Stimulated activated CD8-positive, alpha-beta memory T cell treated with anti-CD3 and anti-CD28 coated beads, Interleukin-7, amount 100 ng/mL, for 1 hour (primary cell): ENCODE measurements around the gene COL8A1.
"Not testable (repeated sequence)": the region's sequence is repeated elsewhere in the genome, so short reads cannot be mapped to it uniquely, and the experiment has no call there.

Source experiments
- DNase-seq, 2 donors: peaks; one replicate each; pipeline ENCODE4 v3.0.0-alpha.2; 2020; ENCODE audit warnings: low read depth in 2 of 2

COL8A1 gene

DNA sequence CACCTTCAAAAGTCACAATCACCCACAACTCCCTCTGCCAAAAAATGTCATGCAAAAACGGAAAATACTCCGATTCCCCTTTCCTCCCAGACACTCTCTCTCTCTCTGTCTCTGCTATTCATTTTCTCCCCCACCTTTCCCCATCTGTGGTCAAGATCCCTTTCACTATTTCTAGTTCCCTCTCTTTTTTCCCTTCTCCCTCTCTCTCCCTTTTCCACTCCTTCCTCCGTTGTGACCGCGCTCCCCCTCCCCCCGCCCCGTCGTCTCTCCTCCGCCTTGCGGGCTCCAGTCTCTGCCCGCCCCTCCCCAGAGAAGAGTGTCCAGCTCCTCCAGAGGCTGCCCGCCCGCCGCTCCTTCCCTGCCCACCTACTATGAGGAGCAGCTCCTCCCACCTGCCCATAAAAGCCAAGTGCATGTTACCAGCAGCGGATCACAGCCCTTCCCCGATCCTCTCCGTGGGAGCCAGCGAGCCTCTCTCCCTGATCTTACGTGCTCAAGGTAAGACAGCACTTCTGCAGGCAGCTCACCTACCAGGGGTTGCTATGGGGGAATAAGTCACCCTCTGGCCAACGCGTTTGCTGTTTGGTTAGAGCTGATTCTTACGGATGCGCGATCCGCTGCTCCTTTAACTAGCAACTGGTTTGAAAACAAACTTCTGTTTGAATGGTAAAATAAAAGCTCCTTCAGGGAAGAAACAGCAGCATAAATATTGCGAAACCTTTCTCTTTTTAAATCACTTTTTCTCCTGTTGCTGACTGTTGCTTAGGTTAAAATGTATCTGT lies at the start of gene COL8A1:
Gene COL8A1 (plus strand): TSS at position 428 of the 782 bp plus-strand sequence. CDS start 152,089 bp downstream, outside the sequence.
- no peak for DNase-seq

- DNase-seq: not testable (repeated sequence)
Measured at GRCh38 chr3:99589168-99589567, 49.2 kb upstream of the COL8A1 start.

DNA sequence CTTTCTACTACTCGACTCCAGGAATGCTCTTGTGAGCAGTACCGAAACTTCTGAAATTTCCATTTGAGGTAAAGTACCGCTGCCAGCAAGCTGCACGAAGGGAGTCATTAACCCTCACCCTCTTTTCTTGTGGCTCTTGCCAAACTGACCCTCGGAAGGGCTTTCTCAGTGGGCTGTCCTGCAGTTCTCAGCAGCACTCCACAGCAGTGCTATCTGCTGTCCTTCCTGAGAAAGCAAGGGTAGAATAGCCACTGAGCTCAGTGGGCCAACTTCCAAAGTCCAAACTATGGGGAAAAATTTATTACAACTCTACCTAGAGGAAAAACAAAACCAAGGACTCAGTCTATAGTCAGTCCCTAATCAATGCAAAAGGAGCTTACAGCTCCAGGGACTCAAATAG lies 38.5 kb upstream of the COL8A1 start:
- no peak for DNase-seq

DNA sequence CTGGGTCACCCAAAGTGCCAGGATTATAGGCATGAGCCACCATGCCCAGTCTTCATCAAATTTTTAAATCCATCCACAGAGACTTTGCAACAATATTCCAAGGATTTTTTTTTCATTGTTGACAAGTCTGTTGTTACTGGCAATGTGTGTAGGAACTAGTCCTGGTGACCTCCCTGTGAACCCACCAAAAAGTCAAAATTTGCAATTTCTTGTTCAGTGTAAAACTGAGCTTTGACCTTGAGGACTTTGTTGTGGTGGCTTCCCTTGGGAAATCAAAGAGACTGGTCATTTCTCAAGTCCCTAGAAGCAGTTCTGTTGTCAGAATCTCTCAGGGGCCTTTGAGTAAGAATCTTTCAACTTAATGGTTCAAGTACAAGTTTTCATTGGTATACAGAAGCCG lies 36.9 kb upstream of the COL8A1 start:
- no peak for DNase-seq

DNA sequence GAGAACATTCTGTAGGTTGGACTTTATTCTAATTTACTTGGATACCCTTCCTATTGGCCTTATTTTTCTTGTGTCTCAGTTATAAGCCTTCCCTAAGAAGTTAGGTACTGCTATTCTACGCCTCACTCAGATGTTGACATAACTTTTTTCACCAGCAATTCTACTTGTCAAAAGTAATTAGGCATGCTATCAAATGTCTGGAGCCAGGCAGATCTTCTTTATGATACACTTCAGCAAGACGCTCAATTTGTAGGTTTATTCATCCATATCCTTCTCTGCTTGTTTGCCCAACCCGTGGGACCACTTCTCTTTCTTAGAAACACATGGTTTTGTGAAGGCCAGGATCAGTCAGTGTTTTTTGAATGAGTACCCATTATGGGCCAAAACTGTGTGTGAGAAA lies 36.2 kb upstream of the COL8A1 start:
- no peak for DNase-seq

DNA sequence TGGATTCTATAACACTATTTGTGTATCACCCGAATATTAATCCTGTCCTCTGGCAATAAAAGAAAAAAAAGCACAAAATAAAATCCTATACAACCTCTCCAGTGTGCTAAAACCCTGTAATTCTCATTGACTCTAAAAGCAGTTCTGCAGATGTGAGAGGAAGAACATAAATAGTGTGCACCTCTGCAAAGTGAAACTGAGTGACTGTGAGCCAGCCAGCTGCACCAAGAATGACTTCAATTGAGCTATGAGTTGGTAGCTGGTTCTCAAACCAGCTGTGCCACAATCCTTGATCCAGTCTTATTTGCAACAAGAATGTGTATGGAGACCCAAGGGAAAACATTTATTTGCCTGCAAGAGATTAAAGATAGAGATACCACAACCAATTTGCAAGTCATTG lies 31.2 kb upstream of the COL8A1 start:
- no peak for DNase-seq

- DNase-seq: no peak
Measured at GRCh38 chr3:99614768-99615167, 23.6 kb upstream of the COL8A1 start.

- DNase-seq: no peak
Measured at GRCh38 chr3:99620077-99620767, 18.2 kb upstream of the COL8A1 start.

DNA sequence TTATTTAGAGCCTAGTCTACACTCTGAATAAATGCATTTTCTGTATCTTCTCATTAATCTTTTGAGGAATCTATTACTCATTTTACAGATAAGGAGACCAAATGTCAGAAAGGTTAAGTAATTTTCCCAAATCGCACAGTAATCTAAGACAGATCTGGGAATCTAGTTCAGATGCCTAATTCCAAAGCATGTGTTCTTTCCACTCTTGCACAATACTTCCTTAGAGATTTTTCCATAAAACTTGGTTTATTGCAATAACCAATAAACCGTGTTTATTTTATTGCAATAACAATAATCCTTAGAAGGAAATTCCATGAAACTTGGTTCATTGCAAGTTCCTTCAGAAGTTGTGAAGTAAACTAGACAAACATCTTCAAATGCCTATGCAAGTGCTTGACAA lies 17.4 kb upstream of the COL8A1 start:
- DNase-seq: no peak

- no peak for DNase-seq
Measured at GRCh38 chr3:99624496-99625236, 13.7 kb upstream of the COL8A1 start.

- no peak for DNase-seq
Measured at GRCh38 chr3:99625237-99625622, 13.2 kb upstream of the COL8A1 start.

GRCh38 chr3:99625643-99626416 lies 12.6 kb upstream of the COL8A1 start:
- DNase-seq: no peak

- no peak for DNase-seq
Measured at GRCh38 chr3:99626417-99626788, 12.0 kb upstream of the COL8A1 start.

- no peak for DNase-seq
Measured at GRCh38 chr3:99627062-99627826, 11.2 kb upstream of the COL8A1 start.

DNA sequence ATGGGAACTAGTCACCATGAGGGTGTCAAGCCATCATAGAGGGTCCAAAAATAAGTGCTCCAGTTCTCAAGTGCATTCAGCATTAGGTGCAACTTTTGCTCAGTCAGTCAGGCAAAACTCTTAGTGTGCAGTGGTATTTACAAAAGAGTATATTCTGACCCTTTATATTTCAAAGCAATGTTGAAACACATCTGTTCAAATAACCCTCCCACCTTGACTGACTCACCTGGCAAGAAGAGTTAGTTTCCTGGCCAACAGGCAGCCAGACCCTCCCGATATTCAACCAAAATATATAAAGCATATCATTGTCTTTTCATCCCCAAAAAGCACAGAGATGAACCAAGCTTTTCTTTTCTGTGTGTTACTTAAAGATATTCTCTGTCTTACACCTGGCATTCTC lies 7.6 kb upstream of the COL8A1 start:
- DNase-seq: no peak

DNA sequence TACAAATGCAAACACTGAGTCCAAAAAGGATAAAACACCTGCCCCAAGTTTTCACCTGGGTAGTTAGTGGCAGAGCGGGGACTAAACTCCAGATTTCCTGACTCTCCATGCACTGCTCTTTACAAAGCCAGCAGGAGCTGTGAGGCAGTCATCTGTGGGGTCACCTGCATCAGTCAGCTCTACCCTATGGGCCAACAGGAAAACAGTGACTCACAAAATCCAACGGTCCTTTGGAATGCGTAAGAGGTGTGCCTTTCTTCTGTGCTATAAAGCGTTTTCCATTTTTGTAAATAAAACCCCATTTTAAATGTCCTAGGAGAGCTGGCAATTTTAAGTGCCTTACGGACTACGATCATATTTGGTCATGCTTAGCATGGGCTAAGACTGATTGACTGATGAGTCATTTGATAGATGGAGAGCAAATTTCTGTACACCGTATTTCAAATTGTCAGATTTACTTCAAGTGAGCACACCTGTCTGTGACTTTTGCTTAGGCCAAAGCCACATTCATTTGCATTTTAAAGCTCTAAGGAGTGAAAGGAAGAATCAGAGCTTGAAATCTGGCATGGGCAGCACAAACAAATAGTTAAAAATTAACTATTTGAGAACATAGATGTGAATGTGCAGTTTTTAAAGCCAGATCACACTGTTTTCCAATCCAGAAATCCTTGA lies 4.4 kb upstream of the COL8A1 start:
- DNase-seq: no peak

GRCh38 chr3:99634881-99635280 lies 3.5 kb upstream of the COL8A1 start:
- no peak for DNase-seq

GRCh38 chr3:99635348-99635747 lies 3.0 kb upstream of the COL8A1 start:
- DNase-seq: no peak

- DNase-seq: no peak
Measured at GRCh38 chr3:99637016-99637367, 1.4 kb upstream of the COL8A1 start.

DNA sequence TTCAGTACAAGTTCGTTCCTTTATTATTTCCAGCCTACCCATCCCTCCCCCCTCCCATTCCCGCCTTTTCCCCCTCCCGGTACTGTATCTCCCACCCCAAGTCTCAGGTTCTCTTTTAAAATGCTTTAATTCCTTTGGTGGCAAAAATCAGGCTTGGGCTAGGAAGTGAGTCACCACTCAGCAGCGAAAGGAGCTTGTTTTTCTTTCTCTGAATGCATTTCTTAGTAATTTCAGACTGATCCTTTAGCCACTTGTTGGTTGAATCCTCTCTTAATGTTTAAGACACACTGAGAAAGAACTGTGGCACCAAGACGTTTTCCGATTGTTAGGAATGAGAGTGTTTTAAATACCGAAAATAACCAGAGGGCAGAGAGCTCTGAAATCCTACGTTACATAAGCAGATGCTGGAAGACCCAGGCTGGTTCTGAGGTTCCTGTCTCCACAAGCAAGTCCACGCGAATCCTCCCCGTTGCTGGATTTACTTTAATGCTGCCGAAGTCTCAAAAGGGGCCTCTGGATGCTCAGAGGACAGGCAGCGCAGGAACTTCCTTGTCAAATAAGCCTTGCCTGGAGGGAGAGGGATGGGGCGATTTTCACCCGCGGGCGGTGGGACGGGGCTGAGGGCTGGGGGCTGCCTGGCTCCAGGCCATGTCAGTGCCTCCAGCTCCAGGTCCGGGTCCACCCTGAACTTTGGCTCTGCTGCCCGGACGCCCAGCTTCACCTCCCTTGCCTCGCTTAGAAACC lies 854 bp upstream of the COL8A1 start:
- no peak for DNase-seq
